Subcutaneous adipose tissue (tissue), 4 donors: ENCODE measurements around the gene DIP2C. TPM values are rescaled to one million over a fixed set of nuclear protein-coding genes. Genes with fewer than 3 reads are reported as not detected.

Experiments used
- CTCF ChIP-seq: fragments of 450-650 bp; IDR thresholded peaks from one replicate; pipeline ENCODE4 v1.5.1; 2016; ENCODE audit warnings: low read depth, mild to moderate bottlenecking, control low read depth, antibody characterized with exemption, moderate library complexity
- total RNA-seq, 4 donors: library from RNA; depleted of rRNA; stranded (reverse); fragments of >200 nt; gene quantifications; one replicate each; pipeline ENCODE4 v1.1.0, GENCODE V29; 2016

The DIP2C gene
- total RNA-seq, 4 donors from 2014 or later: 32.1 to 64.0 (median 40.5) TPM

- TF ChIP-seq CTCF: no peak
Measured at GRCh38 chr10:497289-497688, 192.2 kb downstream of the DIP2C start.

GRCh38 chr10:494556-494955, 194.9 kb downstream of the DIP2C start:
- no peak for TF ChIP-seq CTCF

- TF ChIP-seq CTCF: no peak
Measured at GRCh38 chr10:494149-494542, 195.3 kb downstream of the DIP2C start.

- TF ChIP-seq CTCF: no peak
Measured at GRCh38 chr10:493391-494148, 195.9 kb downstream of the DIP2C start.

- TF ChIP-seq CTCF: no peak
Measured at GRCh38 chr10:492836-493235, 196.6 kb downstream of the DIP2C start.

- no peak for TF ChIP-seq CTCF
Measured at GRCh38 chr10:491667-492424, 197.6 kb downstream of the DIP2C start.

GRCh38 chr10:490891-491571, 198.4 kb downstream of the DIP2C start:
- no peak for TF ChIP-seq CTCF
